Activated CD4-positive, alpha-beta T cell treated with anti-CD3 and anti-CD28 coated beads, Interleukin-2, amount 10 ng/mL, durations not matched to agents 7 days and 5 days (primary cell): ENCODE results near the gene NPLOC4. TPM values are rescaled to one million over a fixed set of nuclear protein-coding genes. Genes with fewer than 3 reads are reported as not detected.
"Not testable (repeated sequence)": the region's sequence is repeated elsewhere in the genome, so short reads cannot be mapped to it uniquely, and the experiment has no call there.

Experiments used
- CTCF ChIA-PET: fragments of 350-600 bp; sonication (Branson Sonifier 250); formaldehyde crosslinking; loops from one replicate; lab custom pipeline; 2021; ENCODE audit warnings: antibody characterized with exemption; lab: Charles Lee
- POLR2A ChIA-PET: fragments of 350-600 bp; sonication (Branson Sonifier 250); formaldehyde crosslinking; loops from one replicate; lab custom pipeline; 2021; ENCODE audit warnings: antibody characterized with exemption; lab: Charles Lee
- DNase-seq: peaks from one replicate; pipeline ENCODE4 v3.0.0-alpha.2; 2020
- H3K27ac Mint-ChIP-seq: one replicate; pipeline ENCODE4 v1.8.0; 2021; ENCODE audit warnings: mild to moderate bottlenecking, moderate library complexity, mixed read lengths
- H3K27me3 Mint-ChIP-seq: one replicate; pipeline ENCODE4 v1.8.0; 2021; ENCODE audit warnings: mixed read lengths
- H3K36me3 Mint-ChIP-seq: one replicate; pipeline ENCODE4 v1.8.0; 2021; ENCODE audit warnings: low read depth, mixed read lengths
- H3K4me1 Mint-ChIP-seq: one replicate; pipeline ENCODE4 v1.8.0; 2021; ENCODE audit warnings: mixed read lengths
- H3K4me3 Mint-ChIP-seq: one replicate; pipeline ENCODE4 v1.8.0; 2021; ENCODE audit warnings: mild to moderate bottlenecking, moderate library complexity, mixed read lengths
- H3K9me3 Mint-ChIP-seq: one replicate; pipeline ENCODE4 v1.8.0; 2021; ENCODE audit warnings: mixed read lengths
- total RNA-seq, 2 experiments: library from RNA; stranded (reverse); gene quantifications; one replicate each; pipeline ENCODE4 v1.2.3, GENCODE V29; 2021

NPLOC4 gene
- total RNA-seq, 2 experiments from 2014 or later: 91.3 to 98.2 TPM

GRCh38 chr17:81590121-81590520 is 46.8 kb downstream of the NPLOC4 start:
- Mint-ChIP-seq H3K4me1 (no peaks in the 10 kb centered on the region), H3K27ac (no peak overlapping the region), H3K27me3 (no peaks in the 10 kb centered on the region), H3K9me3 (no peaks in the 10 kb centered on the region), H3K4me3 (no peak overlapping the region), H3K36me3 (peaks cover 37% of the 10 kb centered on the region)
- POLR2A ChIA-PET: no interaction called here
- DNase-seq: no peak
- CTCF ChIA-PET: no interaction called here

GRCh38 chr17:81589612-81590011 is 47.3 kb downstream of the NPLOC4 start:
- Mint-ChIP-seq H3K27me3 (no peaks in the 10 kb centered on the region), H3K4me3 (no peak overlapping the region), H3K4me1 (no peaks in the 10 kb centered on the region), H3K36me3 (peaks cover 37% of the 10 kb centered on the region), H3K27ac (no peak overlapping the region), H3K9me3 (no peaks in the 10 kb centered on the region)
- CTCF ChIA-PET: no interaction called here
- no peak for DNase-seq
- POLR2A ChIA-PET: no interaction called here

GRCh38 chr17:81586096-81586495 is 50.8 kb downstream of the NPLOC4 start:
- DNase-seq: no peak
- Mint-ChIP-seq H3K4me1 (no peaks in the 10 kb centered on the region), H3K27ac (no peak overlapping the region), H3K4me3 (no peak overlapping the region), H3K27me3 (no peaks in the 10 kb centered on the region), H3K9me3 (no peaks in the 10 kb centered on the region), H3K36me3 (peaks cover 35% of the 10 kb centered on the region)
- CTCF ChIA-PET: interaction anchor here (1.1 kb wide), 1 partner anchor 27 kb away, joined by 3 read pairs; no protein-coding TSS in a partner anchor
- POLR2A ChIA-PET: no interaction called here

- H3K4me1 Mint-ChIP-seq, H3K27ac Mint-ChIP-seq, H3K4me3 Mint-ChIP-seq, H3K27me3 Mint-ChIP-seq, DNase-seq, H3K9me3 Mint-ChIP-seq: not testable (repeated sequence)
- ChIA-PET POLR2A (interaction anchor here (0.6 kb wide), 1 partner anchor 334 kb away, joined by 7 read pairs; no protein-coding TSS in a partner anchor), CTCF (interaction anchor here (0.6 kb wide), 1 partner anchor 1294 kb away, joined by 4 read pairs; no protein-coding TSS in a partner anchor)
- H3K36me3 Mint-ChIP-seq: peaks cover 37% of the 10 kb centered on the region
Measured at GRCh38 chr17:81584771-81585170, 52.1 kb downstream of the NPLOC4 start.

GRCh38 chr17:81583589-81584342 is 53.1 kb downstream of the NPLOC4 start:
- no peak for DNase-seq
- POLR2A ChIA-PET: no interaction called here
- Mint-ChIP-seq H3K9me3 (no peaks in the 10 kb centered on the region), H3K4me1 (peaks cover 8% of the 10 kb centered on the region), H3K27ac (no peak overlapping the region), H3K27me3 (no peaks in the 10 kb centered on the region), H3K36me3 (peaks cover 39% of the 10 kb centered on the region), H3K4me3 (no peak overlapping the region)
- CTCF ChIA-PET: interaction anchor here (0.6 kb wide), 1 partner anchor 1293 kb away, joined by 4 read pairs; no protein-coding TSS in a partner anchor

- Mint-ChIP-seq H3K4me3 (no peak overlapping the region), H3K36me3 (peaks cover 31% of the 10 kb centered on the region), H3K27me3 (no peaks in the 10 kb centered on the region), H3K9me3 (no peaks in the 10 kb centered on the region), H3K4me1 (peaks cover 8% of the 10 kb centered on the region), H3K27ac (no peak overlapping the region)
- ChIA-PET CTCF (interaction anchor here (1.1 kb wide), 1 partner anchor 15 kb away, joined by 4 read pairs; no protein-coding TSS in a partner anchor), POLR2A (no interaction called here)
- DNase-seq: no peak
Measured at GRCh38 chr17:81582749-81583148, 54.2 kb downstream of the NPLOC4 start.

- POLR2A ChIA-PET: no interaction called here
- Mint-ChIP-seq H3K4me3 (no peak overlapping the region), H3K4me1 (peaks cover 8% of the 10 kb centered on the region), H3K27me3 (no peaks in the 10 kb centered on the region), H3K27ac (no peak overlapping the region), H3K36me3 (peaks cover 29% of the 10 kb centered on the region), H3K9me3 (no peaks in the 10 kb centered on the region)
- CTCF ChIA-PET: interaction anchor here (0.6 to 1.1 kb wide), 2 partner anchors 16 to 20 kb away, joined by 3 to 4 read pairs; no protein-coding TSS in a partner anchor
- no peak for DNase-seq
Measured at GRCh38 chr17:81582341-81582740, 54.6 kb downstream of the NPLOC4 start.

GRCh38 chr17:81581758-81582157 is 55.2 kb downstream of the NPLOC4 start:
- no peaks in the 10 kb centered on the region for H3K9me3 Mint-ChIP-seq
- ChIA-PET POLR2A (no interaction called here), CTCF (interaction anchor here (0.6 to 1.1 kb wide), 2 partner anchors 16 to 19 kb away, joined by 3 to 4 read pairs; no protein-coding TSS in a partner anchor)
- no peak overlapping the region for H3K27ac Mint-ChIP-seq
- peaks cover 8% of the 10 kb centered on the region for H3K4me1 Mint-ChIP-seq
- no peak overlapping the region for H3K4me3 Mint-ChIP-seq
- peaks cover 27% of the 10 kb centered on the region for H3K36me3 Mint-ChIP-seq
- no peaks in the 10 kb centered on the region for H3K27me3 Mint-ChIP-seq
- DNase-seq: no peak

GRCh38 chr17:81580481-81580880 is 56.4 kb downstream of the NPLOC4 start:
- DNase-seq: no peak
- POLR2A ChIA-PET: no interaction called here
- Mint-ChIP-seq H3K36me3 (peaks cover 22% of the 10 kb centered on the region), H3K27ac (peak overlapping the region; percentile 55), H3K4me1 (peaks cover 8% of the 10 kb centered on the region), H3K9me3 (no peaks in the 10 kb centered on the region), H3K27me3 (no peaks in the 10 kb centered on the region), H3K4me3 (no peak overlapping the region)
- CTCF ChIA-PET: interaction anchor here (1.4 to 2.0 kb wide), 2 partner anchors 14 to 19 kb away, joined by 3 to 6 read pairs; no protein-coding TSS in a partner anchor

GRCh38 chr17:81579821-81580321 is 57.0 kb downstream of the NPLOC4 start:
- Mint-ChIP-seq H3K27ac (no peak overlapping the region), H3K4me3 (no peak overlapping the region), H3K27me3 (no peaks in the 10 kb centered on the region), H3K4me1 (peaks cover 8% of the 10 kb centered on the region), H3K9me3 (no peaks in the 10 kb centered on the region), H3K36me3 (peaks cover 18% of the 10 kb centered on the region)
- CTCF ChIA-PET: interaction anchor here (0.6 to 2.0 kb wide), 4 partner anchors 15 to 133 kb away, joined by 3 to 6 read pairs (median 3); no protein-coding TSS in a partner anchor
- POLR2A ChIA-PET: no interaction called here
- no peak for DNase-seq

- H3K36me3 Mint-ChIP-seq: peaks cover 15% of the 10 kb centered on the region
- CTCF ChIA-PET: interaction anchor here (0.6 to 2.0 kb wide), 4 partner anchors 16 to 133 kb away, joined by 3 to 6 read pairs (median 3); no protein-coding TSS in a partner anchor
- H3K4me1 Mint-ChIP-seq: peaks cover 8% of the 10 kb centered on the region
- H3K9me3 Mint-ChIP-seq: no peaks in the 10 kb centered on the region
- DNase-seq: no peak
- POLR2A ChIA-PET: no interaction called here
- H3K27ac Mint-ChIP-seq: no peak overlapping the region
- H3K27me3 Mint-ChIP-seq: no peaks in the 10 kb centered on the region
- no peak overlapping the region for H3K4me3 Mint-ChIP-seq
Measured at GRCh38 chr17:81579298-81579697, 57.6 kb downstream of the NPLOC4 start.

GRCh38 chr17:81578561-81579225 is 58.2 kb downstream of the NPLOC4 start:
- ChIA-PET CTCF (interaction anchor here (1.1 kb wide), 1 partner anchor 43 kb away, joined by 3 read pairs; no protein-coding TSS in a partner anchor), POLR2A (no interaction called here)
- DNase-seq: no peak
- Mint-ChIP-seq H3K27ac (no peak overlapping the region), H3K4me1 (peaks cover 8% of the 10 kb centered on the region), H3K4me3 (no peak overlapping the region), H3K36me3 (peaks cover 13% of the 10 kb centered on the region), H3K27me3 (no peaks in the 10 kb centered on the region), H3K9me3 (no peaks in the 10 kb centered on the region)
